H9 (cell line): ENCODE data around the gene RPS15. TPM values are rescaled to one million over a fixed set of nuclear protein-coding genes. Genes with fewer than 3 reads are reported as not detected.

Experiments used
- DNase-seq: peaks from one replicate; pipeline ENCODE4 v3.0.0-alpha.2; 2017
- H2AFZ ChIP-seq: one replicate; pipeline ENCODE4 v1.6.1; 2013; ENCODE audit warnings: mild to moderate bottlenecking, low read length, control low read depth, moderate library complexity
- H2AK5ac ChIP-seq: 2 replicates; pipeline ENCODE4 v1.6.1; 2013; ENCODE audit warnings: low read length, control low read depth, mixed read lengths; ENCODE audit not compliant: insufficient read length
- H2BK120ac ChIP-seq: one replicate; pipeline ENCODE4 v1.6.1; 2013; ENCODE audit warnings: low read depth, mild to moderate bottlenecking, low read length, control low read depth, inconsistent platforms; ENCODE audit not compliant: poor library complexity, severe bottlenecking
- H2BK12ac ChIP-seq: 2 replicates; pipeline ENCODE4 v1.6.1; 2013; ENCODE audit warnings: low read length, control low read depth, mixed read lengths, low read depth; ENCODE audit not compliant: insufficient read length
- H2BK15ac ChIP-seq: 2 replicates; pipeline ENCODE4 v1.6.1; 2013; ENCODE audit warnings: low read depth, low read length, control low read depth
- H2BK20ac ChIP-seq: one replicate; pipeline ENCODE4 v1.6.1; 2013; ENCODE audit warnings: low read depth, mild to moderate bottlenecking, low read length, control low read depth, inconsistent platforms; ENCODE audit not compliant: poor library complexity, severe bottlenecking
- H2BK5ac ChIP-seq: 2 replicates; pipeline ENCODE4 v1.6.1; 2013; ENCODE audit warnings: low read length, control low read depth, mixed read lengths; ENCODE audit not compliant: insufficient read length
- H3K14ac ChIP-seq: 2 replicates; pipeline ENCODE4 v1.6.1; 2013; ENCODE audit warnings: low read length, control low read depth; ENCODE audit not compliant: insufficient read depth
- H3K18ac ChIP-seq: 2 replicates; pipeline ENCODE4 v1.6.1; 2013; ENCODE audit warnings: low read depth, mild to moderate bottlenecking, mixed read lengths, low read length, control low read depth; ENCODE audit not compliant: insufficient read length
- H3K23ac ChIP-seq: 2 replicates; pipeline ENCODE4 v1.6.1; 2013; ENCODE audit warnings: low read length, control low read depth, mixed read lengths, low read depth; ENCODE audit not compliant: insufficient read length
- H3K23me2 ChIP-seq: 2 replicates; pipeline ENCODE4 v1.6.1; 2013; ENCODE audit warnings: low read depth, mild to moderate bottlenecking, mixed read lengths, low read length, control low read depth; ENCODE audit not compliant: insufficient read length, poor library complexity, severe bottlenecking
- H3K27ac ChIP-seq: 2 replicates; pipeline ENCODE4 v1.5.1; 2013; ENCODE audit warnings: low read length, control low read depth, mixed read lengths, low read depth; ENCODE audit not compliant: insufficient read length
- H3K27me3 ChIP-seq: 2 replicates; pipeline ENCODE4 v1.6.1; 2013; ENCODE audit warnings: low read length, control low read depth, inconsistent platforms; ENCODE audit not compliant: insufficient read depth
- H3K4ac ChIP-seq: 2 replicates; pipeline ENCODE4 v1.6.1; 2013; ENCODE audit warnings: low read depth, mild to moderate bottlenecking, control low read depth, inconsistent platforms, low read length, moderate library complexity
- H3K4me1 ChIP-seq: 2 replicates; pipeline ENCODE4 v1.6.1; 2013; ENCODE audit warnings: low read length, control low read depth, inconsistent platforms; ENCODE audit not compliant: insufficient read depth
- H3K4me2 ChIP-seq: 2 replicates; pipeline ENCODE4 v1.6.1; 2013; ENCODE audit warnings: low read length, control low read depth, mixed read lengths; ENCODE audit not compliant: insufficient read length, insufficient read depth
- H3K56ac ChIP-seq: 2 replicates; pipeline ENCODE4 v1.6.1; 2013; ENCODE audit warnings: low read depth, mild to moderate bottlenecking, mixed read lengths, low read length, control low read depth; ENCODE audit not compliant: insufficient read length
- H3K79me1 ChIP-seq: 2 replicates; pipeline ENCODE4 v1.6.1; 2013; ENCODE audit warnings: low read depth, mild to moderate bottlenecking, moderate library complexity, low read length, control low read depth, inconsistent platforms; ENCODE audit not compliant: insufficient read depth, poor library complexity, severe bottlenecking
- H3K79me2 ChIP-seq: 2 replicates; pipeline ENCODE4 v1.6.1; 2013; ENCODE audit warnings: low read length, control low read depth, inconsistent platforms; ENCODE audit not compliant: insufficient read depth
- H3K9ac ChIP-seq: 2 replicates; pipeline ENCODE4 v1.6.1; 2013; ENCODE audit warnings: low read length, control low read depth, mixed read lengths; ENCODE audit not compliant: insufficient read length; ENCODE audit errors: extremely low read depth
- H3K9me3 ChIP-seq: one replicate; pipeline ENCODE4 v1.6.1; 2013; ENCODE audit warnings: low read depth, low read length, inconsistent platforms; ENCODE audit not compliant: control insufficient read depth
- H3T11ph ChIP-seq: one replicate; pipeline ENCODE4 v1.6.1; 2013; ENCODE audit warnings: mild to moderate bottlenecking, low read length, control low read depth, inconsistent platforms
- H4K20me1 ChIP-seq: one replicate; pipeline ENCODE4 v1.6.1; 2013; ENCODE audit not compliant: control insufficient read depth, insufficient read length, insufficient read depth
- H4K5ac ChIP-seq: 2 replicates; pipeline ENCODE4 v1.6.1; 2013; ENCODE audit warnings: low read depth, mild to moderate bottlenecking, mixed read lengths, low read length, control low read depth; ENCODE audit not compliant: insufficient read length
- H4K8ac ChIP-seq: replicated peaks from 2 replicates; pipeline ENCODE4 v1.6.1; 2013; ENCODE audit warnings: low read length, control low read depth, mixed read lengths, low read depth; ENCODE audit not compliant: insufficient read length
- H4K91ac ChIP-seq: 2 replicates; pipeline ENCODE4 v1.6.1; 2013; ENCODE audit warnings: low read depth, mild to moderate bottlenecking, moderate library complexity, mixed read lengths, low read length, control low read depth; ENCODE audit not compliant: insufficient read length
- H3K27ac Mint-ChIP-seq, 3 experiments: 2 replicates in 2 of 3; 3 replicates in 1 of 3; pipeline ENCODE4 v1.8.0; 2020 to 2021; ENCODE audit warnings: mixed read lengths in 3 of 3, mild to moderate bottlenecking in 1 of 3, moderate library complexity in 1 of 3
- H3K27me3 Mint-ChIP-seq: 2 replicates; pipeline ENCODE4 v1.8.0; 2021; ENCODE audit warnings: low read depth, mild to moderate bottlenecking, moderate library complexity, mixed read lengths
- H3K36me3 Mint-ChIP-seq, 3 experiments: 2 replicates in 2 of 3; 3 replicates in 1 of 3; pipeline ENCODE4 v1.8.0; 2020 to 2021; ENCODE audit warnings: low read depth in 3 of 3, mixed read lengths in 3 of 3; ENCODE audit not compliant: insufficient read depth in 1 of 3
- H3K4me1 Mint-ChIP-seq, 2 experiments: 2 replicates each; pipeline ENCODE4 v1.8.0; 2020; ENCODE audit warnings: mixed read lengths in 2 of 2
- H3K4me3 Mint-ChIP-seq, 2 experiments: 2 replicates in 1 of 2; 3 replicates in 1 of 2; pipeline ENCODE4 v1.8.0; 2020 to 2021; ENCODE audit warnings: mild to moderate bottlenecking in 2 of 2, mixed read lengths in 2 of 2, moderate library complexity in 1 of 2
- H3K9me3 Mint-ChIP-seq, 2 experiments: 2 replicates in 1 of 2; 3 replicates in 1 of 2; pipeline ENCODE4 v1.8.0; 2020; ENCODE audit warnings: mild to moderate bottlenecking in 2 of 2, mixed read lengths in 2 of 2, moderate library complexity in 1 of 2
- WGBS: extraction: QIAGEN DNeasy Blood & Tissue Kit; methylation state at CpG from one replicate; pipeline ENCODE4 v1.1.7; 2013; ENCODE audit warnings: missing lambda C conversion rate, low lambda C conversion rate, mixed read lengths; ENCODE audit not compliant: insufficient read length; ENCODE audit errors: extremely low coverage; 5-methylcytosine and 5-hydroxymethylcytosine counted together
- total RNA-seq: library from RNA; stranded (reverse); gene quantifications from 2 replicates; pipeline ENCODE4 v1.2.1, GENCODE V29; 2021
- TF ChIP-seq, protein P1 (sequence below): fragments of 200-600 bp; sonication (generic); conservative IDR thresholded peaks from 3 replicates; pipeline ENCODE4 v1.8.0; 2021; ENCODE audit warnings: antibody characterized with exemption, mild to moderate bottlenecking

Gene RPS15
- total RNA-seq, 1 experiment from 2014 or later = 1,628 TPM

GRCh38 chr19:1392939-1393530 is 45.2 kb upstream of the RPS15 start:
- H2BK120ac ChIP-seq = no peak overlapping the region

More at GRCh38 chr19:1392939-1393530, 45.2 kb upstream of the RPS15 start:
- H2BK15ac ChIP-seq = no peak overlapping the region
- H2BK12ac ChIP-seq = no peak overlapping the region
- H3K4ac ChIP-seq = no peak overlapping the region
- H3K56ac ChIP-seq = no peak overlapping the region
- H3K4me1 ChIP-seq = no peaks in the 10 kb centered on the region
- no peak overlapping the region for H3K9ac ChIP-seq
- H3K18ac ChIP-seq = no peak overlapping the region
- H2AK5ac ChIP-seq = no peak overlapping the region
- H3K27me3 Mint-ChIP-seq = no peaks in the 10 kb centered on the region
- no peak overlapping the region for H4K91ac ChIP-seq
- no peak overlapping the region for H4K5ac ChIP-seq
- DNase-seq = no peak
- no peak overlapping the region for H4K8ac ChIP-seq
- no peaks in the 10 kb centered on the region for H3K9me3 Mint-ChIP-seq
- H3K14ac ChIP-seq = no peak overlapping the region
- H3K23me2 ChIP-seq = no peaks in the 10 kb centered on the region
- no peak overlapping the region for H3K27ac Mint-ChIP-seq
- H3K4me2 ChIP-seq = no peak overlapping the region
- no peak overlapping the region for H3K23ac ChIP-seq
- no peak overlapping the region for H2AFZ ChIP-seq
- H3K4me1 Mint-ChIP-seq = peaks cover 0 to 6% of the 10 kb centered on the region in 2 experiments; a peak in 2 of 4 replicates
- no peaks in the 10 kb centered on the region for H3K79me1 ChIP-seq
- TF ChIP-seq, protein P1, sequence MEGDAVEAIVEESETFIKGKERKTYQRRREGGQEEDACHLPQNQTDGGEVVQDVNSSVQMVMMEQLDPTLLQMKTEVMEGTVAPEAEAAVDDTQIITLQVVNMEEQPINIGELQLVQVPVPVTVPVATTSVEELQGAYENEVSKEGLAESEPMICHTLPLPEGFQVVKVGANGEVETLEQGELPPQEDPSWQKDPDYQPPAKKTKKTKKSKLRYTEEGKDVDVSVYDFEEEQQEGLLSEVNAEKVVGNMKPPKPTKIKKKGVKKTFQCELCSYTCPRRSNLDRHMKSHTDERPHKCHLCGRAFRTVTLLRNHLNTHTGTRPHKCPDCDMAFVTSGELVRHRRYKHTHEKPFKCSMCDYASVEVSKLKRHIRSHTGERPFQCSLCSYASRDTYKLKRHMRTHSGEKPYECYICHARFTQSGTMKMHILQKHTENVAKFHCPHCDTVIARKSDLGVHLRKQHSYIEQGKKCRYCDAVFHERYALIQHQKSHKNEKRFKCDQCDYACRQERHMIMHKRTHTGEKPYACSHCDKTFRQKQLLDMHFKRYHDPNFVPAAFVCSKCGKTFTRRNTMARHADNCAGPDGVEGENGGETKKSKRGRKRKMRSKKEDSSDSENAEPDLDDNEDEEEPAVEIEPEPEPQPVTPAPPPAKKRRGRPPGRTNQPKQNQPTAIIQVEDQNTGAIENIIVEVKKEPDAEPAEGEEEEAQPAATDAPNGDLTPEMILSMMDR = no peak
- WGBS = no CpG with 5 or more reads among the region's 37 CpGs
- H3K27me3 ChIP-seq = no peaks in the 10 kb centered on the region
- H3T11ph ChIP-seq = no peak overlapping the region
- no peak overlapping the region for H2BK5ac ChIP-seq
- no peaks in the 10 kb centered on the region for H4K20me1 ChIP-seq
- H3K27ac ChIP-seq = no peak overlapping the region
- H3K9me3 ChIP-seq = no peaks in the 10 kb centered on the region
- H3K79me2 ChIP-seq = no peaks in the 10 kb centered on the region
- H3K36me3 Mint-ChIP-seq = peaks cover 17 to 43% (median 38%) of the 10 kb centered on the region in 3 experiments; a peak in 6 of 7 replicates
- no peak overlapping the region for H2BK20ac ChIP-seq
- no peak overlapping the region for H3K4me3 Mint-ChIP-seq
